Stimulated activated CD8-positive, alpha-beta memory T cell treated with anti-CD3 and anti-CD28 coated beads, Interleukin-2, amount 100 ng/mL, for 48 hours (primary cell): ENCODE data around the gene VANGL2.

ENCODE experiments used
- DNase-seq, 2 donors: peaks; one replicate each; pipeline ENCODE4 v3.0.0-alpha.2; 2020; ENCODE audit warnings: low read depth in 2 of 2

VANGL2 gene

GRCh38 chr1:160459687-160460086 is 59.3 kb downstream of the VANGL2 start:
- DNase-seq: no peak

- DNase-seq: no peak
Measured at GRCh38 chr1:160460214-160460642, 59.9 kb downstream of the VANGL2 start.

DNA sequence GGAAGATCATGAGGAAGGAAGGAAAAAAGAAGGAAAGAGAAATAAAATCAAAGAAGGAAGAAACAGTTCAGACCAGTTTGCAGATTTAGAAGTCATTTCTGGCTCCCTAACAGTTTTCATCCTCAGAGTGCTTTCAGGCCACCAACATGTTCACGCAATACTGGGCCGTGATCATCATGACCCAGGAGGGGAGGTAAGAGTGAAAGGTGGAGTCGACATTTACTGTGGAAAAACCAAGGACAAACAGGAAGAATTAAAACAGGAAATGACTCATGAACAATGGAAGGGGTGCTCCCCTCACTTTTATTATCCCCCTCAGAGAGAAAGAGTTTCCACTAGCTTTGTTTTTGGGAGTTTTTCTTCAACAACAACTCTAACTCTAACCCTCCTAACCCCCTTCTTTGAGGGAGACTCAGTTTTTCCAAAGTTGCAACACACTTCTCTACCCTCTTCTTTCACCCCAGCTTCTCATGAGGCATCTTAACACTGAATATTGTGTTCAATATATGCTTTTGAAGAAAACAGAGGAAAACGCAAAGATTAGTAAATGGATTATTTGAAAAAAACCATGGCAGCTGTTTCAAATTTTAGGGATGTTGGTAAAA is 60.4 kb downstream of the VANGL2 start:
- DNase-seq: no peak

- no peak for DNase-seq
Measured at GRCh38 chr1:160465123-160465522, 64.8 kb downstream of the VANGL2 start.

DNA sequence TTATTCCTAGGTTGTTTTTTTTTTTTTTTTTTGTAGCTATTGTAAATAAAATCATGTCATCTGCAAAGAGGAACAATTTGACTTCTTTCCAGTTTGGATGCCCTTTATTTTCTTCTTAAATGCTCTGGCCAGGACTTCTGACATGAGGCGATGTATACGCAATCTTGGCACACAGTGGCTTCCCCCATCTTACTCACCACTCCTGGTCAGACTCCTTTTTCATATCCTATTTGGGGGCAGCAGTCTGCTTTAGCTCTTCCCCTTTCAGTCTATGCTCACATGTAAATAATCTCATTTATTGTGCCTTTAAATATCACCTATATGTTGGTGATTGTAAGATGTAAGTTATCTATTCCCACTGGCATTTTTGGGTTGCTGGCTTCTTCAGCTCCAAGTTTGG is 66.6 kb downstream of the VANGL2 start:
- DNase-seq: no peak

DNA sequence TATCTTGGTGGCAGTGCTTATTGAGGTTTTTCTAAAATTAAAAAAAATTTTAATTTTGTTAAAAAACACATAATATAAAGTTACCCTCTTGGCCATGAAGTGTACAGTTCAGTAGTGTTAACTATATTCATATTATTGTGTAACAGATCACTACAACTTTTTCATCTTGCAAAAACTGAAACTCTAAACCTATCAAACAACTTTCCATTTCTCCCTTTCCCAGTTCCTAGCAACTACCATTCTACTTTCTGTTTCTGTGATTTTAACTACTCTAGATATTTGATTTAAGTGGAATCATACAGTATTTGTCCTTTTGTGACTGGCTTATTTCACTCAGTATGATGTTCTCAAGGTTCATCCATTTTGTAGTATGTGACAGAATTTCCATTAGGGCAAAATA is 67.2 kb downstream of the VANGL2 start:
- no peak for DNase-seq

GRCh38 chr1:160471253-160471652 is 70.9 kb downstream of the VANGL2 start:
- no peak for DNase-seq

DNA sequence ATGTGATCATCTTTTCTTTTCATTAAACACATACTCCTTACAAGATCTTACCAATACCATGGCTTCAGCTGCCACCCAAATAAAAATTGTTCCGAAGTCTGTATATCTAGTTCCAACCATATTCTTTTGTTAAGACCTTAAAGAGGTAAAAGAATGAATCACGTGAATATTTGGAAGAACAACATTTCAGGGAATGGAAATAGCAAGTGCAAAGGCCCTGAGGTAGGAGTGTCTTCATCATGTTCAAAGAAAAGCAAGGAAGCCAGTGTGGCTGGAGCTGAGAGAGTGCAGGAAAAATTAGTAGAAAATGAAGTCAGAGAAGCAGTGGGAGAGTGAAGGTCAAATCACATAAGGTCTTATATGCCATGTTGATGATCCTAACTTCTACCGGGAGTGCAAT is 71.7 kb downstream of the VANGL2 start:
- no peak for DNase-seq

DNA sequence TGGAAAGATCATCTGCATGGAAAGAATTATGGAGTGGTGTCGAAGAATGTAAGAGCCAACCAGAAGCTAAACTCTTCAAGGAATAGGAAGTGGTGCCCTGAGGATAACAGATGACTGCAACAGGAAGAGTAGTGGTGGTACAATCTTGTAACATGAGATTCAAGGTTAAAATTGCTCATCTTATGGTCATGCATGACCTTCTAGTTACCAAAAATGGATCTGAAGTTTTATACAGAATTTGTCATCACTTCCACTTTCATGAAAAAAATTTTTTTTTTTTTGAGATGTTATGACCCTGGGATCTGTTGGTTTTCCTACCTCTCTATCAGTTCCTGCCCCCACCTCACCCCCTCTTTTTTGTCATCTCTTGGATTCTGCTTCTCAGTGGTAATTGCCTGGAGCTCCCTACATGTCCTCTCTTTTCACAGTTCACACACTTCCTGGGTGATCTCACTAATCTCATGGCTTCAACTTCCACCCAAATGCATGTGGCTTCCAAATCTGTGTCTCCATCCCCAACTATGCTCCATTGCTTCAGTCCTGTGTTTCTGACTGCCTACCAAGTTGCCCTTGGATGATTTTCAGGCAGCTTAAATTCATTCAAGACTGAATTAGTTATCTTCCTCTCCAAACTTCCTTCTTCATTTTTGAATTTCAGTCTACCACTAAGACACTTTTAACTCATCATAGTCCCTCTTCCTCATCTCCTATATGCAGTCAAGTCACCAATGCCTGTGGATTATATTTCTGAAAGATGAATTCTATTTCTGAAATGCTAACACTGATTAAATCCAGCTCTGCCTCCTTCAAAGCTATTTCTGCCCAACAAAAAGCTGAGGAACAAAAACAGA is 74.3 kb downstream of the VANGL2 start:
- DNase-seq: no peak
